Neural cell (in vitro differentiated cells): ENCODE data around the gene SGPP2. TPM values are rescaled to one million over a fixed set of nuclear protein-coding genes. Genes with fewer than 3 reads are reported as not detected.

Experiments used
- H2AFZ ChIP-seq: fragments of 200-600, 300-800 bp; sonication (generic), shearing (Covaris generic); 2 replicates; pipeline ENCODE4 v1.6.0; 2014; ENCODE audit warnings: low read depth, mild to moderate bottlenecking, antibody characterized with exemption, low read length, moderate library complexity
- H3F3A ChIP-seq: fragments of 200-600 bp; shearing (Covaris generic); 2 replicates; pipeline ENCODE4 v1.6.1; 2016; ENCODE audit warnings: mild to moderate bottlenecking, moderate library complexity, mixed read lengths, antibody characterized with exemption, low read length; ENCODE audit not compliant: insufficient read depth, poor library complexity, severe bottlenecking
- H3K27ac ChIP-seq: fragments of 200-600, 300-800 bp; sonication (generic), shearing (Covaris generic); 2 replicates; pipeline ENCODE4 v1.5.1; 2014; ENCODE audit warnings: mild to moderate bottlenecking, low read length, moderate library complexity
- H3K27me3 ChIP-seq: fragments of 300-800, 200-600 bp; sonication (generic), shearing (Covaris generic); 2 replicates; pipeline ENCODE4 v1.6.0; 2014; ENCODE audit warnings: mild to moderate bottlenecking, low read depth, low read length, moderate library complexity; ENCODE audit not compliant: insufficient read depth
- H3K36me3 ChIP-seq: fragments of 300-800, 200-600 bp; sonication (generic), shearing (Covaris generic); 2 replicates; pipeline ENCODE4 v1.5.1; 2014; ENCODE audit warnings: mild to moderate bottlenecking, antibody characterized with exemption, low read length, moderate library complexity; ENCODE audit not compliant: insufficient read depth
- H3K4me2 ChIP-seq: fragments of 300-800, 200-600 bp; sonication (generic), shearing (Covaris generic); 2 replicates; pipeline ENCODE4 v1.6.0; 2014; ENCODE audit warnings: mild to moderate bottlenecking, low read length
- H3K4me3 ChIP-seq: fragments of 300-800, 200-600 bp; sonication (generic), shearing (Covaris generic); 2 replicates; pipeline ENCODE4 v1.5.1; 2014; ENCODE audit warnings: mild to moderate bottlenecking, low read length, moderate library complexity
- H3K79me2 ChIP-seq: fragments of 200-600 bp; shearing (Covaris generic); replicated peaks from 2 replicates; pipeline ENCODE4 v1.6.0; 2014; ENCODE audit warnings: mild to moderate bottlenecking, low read length, moderate library complexity; ENCODE audit not compliant: insufficient read depth
- H3K9ac ChIP-seq: fragments of 300-800, 200-600 bp; sonication (generic), shearing (Covaris generic); 2 replicates; pipeline ENCODE4 v1.6.1; 2016; ENCODE audit warnings: mild to moderate bottlenecking, low read length, mixed read lengths
- H3K9me2 ChIP-seq: fragments of 200-600 bp; shearing (Covaris generic); 2 replicates; pipeline ENCODE4 v1.6.1; 2016; ENCODE audit warnings: mild to moderate bottlenecking, low read length, mixed read lengths; ENCODE audit not compliant: insufficient read depth
- H3K9me3 ChIP-seq: fragments of 200-600, 300-800 bp; sonication (generic), shearing (Covaris generic); 2 replicates; pipeline ENCODE4 v1.6.1; 2016; ENCODE audit warnings: mild to moderate bottlenecking, mixed run types, low read length, moderate library complexity, mixed read lengths
- H4K20me1 ChIP-seq: fragments of 200-600 bp; shearing (Covaris generic); 2 replicates; pipeline ENCODE4 v1.6.1; 2016; ENCODE audit warnings: mild to moderate bottlenecking, mixed run types; ENCODE audit not compliant: insufficient read depth
- EP300 ChIP-seq: fragments of 450-650 bp; conservative IDR thresholded peaks from 2 replicates; pipeline ENCODE4 v1.6.1; 2014; ENCODE audit warnings: antibody characterized with exemption, mild to moderate bottlenecking, moderate library complexity; ENCODE audit not compliant: poor library complexity, severe bottlenecking
- EZH2 ChIP-seq: fragments of 200-600, 300-800 bp; shearing (Covaris generic), sonication (generic); IDR thresholded peaks from 2 replicates; pipeline ENCODE4 v1.6.1; 2014; ENCODE audit warnings: antibody characterized with exemption, low read length, borderline replicate concordance, mild to moderate bottlenecking; ENCODE audit not compliant: insufficient read depth, poor library complexity, severe bottlenecking
- MXI1 ChIP-seq: fragments of 450-650 bp; conservative IDR thresholded peaks from 2 replicates; pipeline ENCODE4 v1.6.1; 2014; ENCODE audit warnings: antibody characterized with exemption, mild to moderate bottlenecking; ENCODE audit not compliant: poor library complexity, severe bottlenecking
- POLR2AphosphoS5 ChIP-seq: IDR thresholded peaks from 2 replicates; pipeline ENCODE4 v1.6.1; 2012
- RAD21 ChIP-seq: fragments of 450-650 bp; conservative IDR thresholded peaks from 2 replicates; pipeline ENCODE4 v1.6.1; 2014; ENCODE audit warnings: antibody characterized with exemption, mild to moderate bottlenecking, moderate library complexity
- SMC3 ChIP-seq: fragments of 450-650 bp; conservative IDR thresholded peaks from 2 replicates; pipeline ENCODE4 v1.6.1; 2014; ENCODE audit warnings: antibody characterized with exemption, mild to moderate bottlenecking, moderate library complexity; ENCODE audit not compliant: poor library complexity
- TAF1 ChIP-seq: IDR thresholded peaks from 2 replicates; pipeline ENCODE4 v1.6.1; 2012; ENCODE audit warnings: low read depth
- polyA plus RNA-seq: library from polyadenylated mRNA; depleted of rRNA; stranded (reverse); fragments of >200 nt; gene quantifications from 2 replicates; pipeline ENCODE4 v1.2.3, GENCODE V29; 2014
- TF ChIP-seq, protein P1 (sequence below): IDR thresholded peaks from 2 replicates; pipeline ENCODE4 v1.6.1; 2012; ENCODE audit warnings: borderline replicate concordance
- TF ChIP-seq, protein P2 (sequence below): fragments of 450-650 bp; IDR thresholded peaks from 2 replicates; pipeline ENCODE4 v1.5.1; 2014; ENCODE audit warnings: antibody characterized with exemption, mild to moderate bottlenecking, moderate library complexity; ENCODE audit not compliant: poor library complexity, severe bottlenecking

The SGPP2 gene
- polyA plus RNA-seq, 1 donor from 2014 or later = 0.38 TPM

DNA sequence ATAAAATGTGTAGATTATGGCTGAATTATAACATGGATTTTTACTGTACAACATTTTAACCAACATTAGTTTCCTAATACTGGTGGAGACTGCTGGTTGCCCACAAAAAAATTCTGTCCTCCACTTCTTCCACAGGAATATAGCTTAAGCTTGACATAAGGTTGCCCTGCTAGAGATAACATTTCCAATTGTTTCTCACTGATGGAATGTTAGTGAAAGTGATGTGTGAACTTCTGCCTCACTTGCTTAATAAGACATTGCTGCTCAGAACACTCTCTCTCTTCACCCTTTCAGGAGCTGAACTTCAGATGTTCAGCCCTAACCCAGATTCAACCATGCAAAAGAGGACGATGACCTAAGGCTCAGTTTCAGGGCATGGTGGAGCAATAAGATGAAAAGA lies 2.7 kb upstream of the SGPP2 start:
- no peak overlapping the region for H2AFZ ChIP-seq
- TF ChIP-seq, protein P1, sequence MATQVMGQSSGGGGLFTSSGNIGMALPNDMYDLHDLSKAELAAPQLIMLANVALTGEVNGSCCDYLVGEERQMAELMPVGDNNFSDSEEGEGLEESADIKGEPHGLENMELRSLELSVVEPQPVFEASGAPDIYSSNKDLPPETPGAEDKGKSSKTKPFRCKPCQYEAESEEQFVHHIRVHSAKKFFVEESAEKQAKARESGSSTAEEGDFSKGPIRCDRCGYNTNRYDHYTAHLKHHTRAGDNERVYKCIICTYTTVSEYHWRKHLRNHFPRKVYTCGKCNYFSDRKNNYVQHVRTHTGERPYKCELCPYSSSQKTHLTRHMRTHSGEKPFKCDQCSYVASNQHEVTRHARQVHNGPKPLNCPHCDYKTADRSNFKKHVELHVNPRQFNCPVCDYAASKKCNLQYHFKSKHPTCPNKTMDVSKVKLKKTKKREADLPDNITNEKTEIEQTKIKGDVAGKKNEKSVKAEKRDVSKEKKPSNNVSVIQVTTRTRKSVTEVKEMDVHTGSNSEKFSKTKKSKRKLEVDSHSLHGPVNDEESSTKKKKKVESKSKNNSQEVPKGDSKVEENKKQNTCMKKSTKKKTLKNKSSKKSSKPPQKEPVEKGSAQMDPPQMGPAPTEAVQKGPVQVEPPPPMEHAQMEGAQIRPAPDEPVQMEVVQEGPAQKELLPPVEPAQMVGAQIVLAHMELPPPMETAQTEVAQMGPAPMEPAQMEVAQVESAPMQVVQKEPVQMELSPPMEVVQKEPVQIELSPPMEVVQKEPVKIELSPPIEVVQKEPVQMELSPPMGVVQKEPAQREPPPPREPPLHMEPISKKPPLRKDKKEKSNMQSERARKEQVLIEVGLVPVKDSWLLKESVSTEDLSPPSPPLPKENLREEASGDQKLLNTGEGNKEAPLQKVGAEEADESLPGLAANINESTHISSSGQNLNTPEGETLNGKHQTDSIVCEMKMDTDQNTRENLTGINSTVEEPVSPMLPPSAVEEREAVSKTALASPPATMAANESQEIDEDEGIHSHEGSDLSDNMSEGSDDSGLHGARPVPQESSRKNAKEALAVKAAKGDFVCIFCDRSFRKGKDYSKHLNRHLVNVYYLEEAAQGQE = no peak
- TF ChIP-seq TAF1 (no peak), EP300 (no peak), POLR2AphosphoS5 (no peak), EZH2 (no peak), MXI1 (no peak), RAD21 (no peak), SMC3 (no peak)
- TF ChIP-seq, protein P2, sequence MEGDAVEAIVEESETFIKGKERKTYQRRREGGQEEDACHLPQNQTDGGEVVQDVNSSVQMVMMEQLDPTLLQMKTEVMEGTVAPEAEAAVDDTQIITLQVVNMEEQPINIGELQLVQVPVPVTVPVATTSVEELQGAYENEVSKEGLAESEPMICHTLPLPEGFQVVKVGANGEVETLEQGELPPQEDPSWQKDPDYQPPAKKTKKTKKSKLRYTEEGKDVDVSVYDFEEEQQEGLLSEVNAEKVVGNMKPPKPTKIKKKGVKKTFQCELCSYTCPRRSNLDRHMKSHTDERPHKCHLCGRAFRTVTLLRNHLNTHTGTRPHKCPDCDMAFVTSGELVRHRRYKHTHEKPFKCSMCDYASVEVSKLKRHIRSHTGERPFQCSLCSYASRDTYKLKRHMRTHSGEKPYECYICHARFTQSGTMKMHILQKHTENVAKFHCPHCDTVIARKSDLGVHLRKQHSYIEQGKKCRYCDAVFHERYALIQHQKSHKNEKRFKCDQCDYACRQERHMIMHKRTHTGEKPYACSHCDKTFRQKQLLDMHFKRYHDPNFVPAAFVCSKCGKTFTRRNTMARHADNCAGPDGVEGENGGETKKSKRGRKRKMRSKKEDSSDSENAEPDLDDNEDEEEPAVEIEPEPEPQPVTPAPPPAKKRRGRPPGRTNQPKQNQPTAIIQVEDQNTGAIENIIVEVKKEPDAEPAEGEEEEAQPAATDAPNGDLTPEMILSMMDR = no peak
- no peak overlapping the region for H3K9ac ChIP-seq
- H3K79me2 ChIP-seq = no peaks in the 10 kb centered on the region
- H3K9me2 ChIP-seq = no peaks in the 10 kb centered on the region
- no peak overlapping the region for H3K27ac ChIP-seq
- no peak overlapping the region for H3K4me2 ChIP-seq
- peaks cover 54% of the 10 kb centered on the region for H3K27me3 ChIP-seq
- no peaks in the 10 kb centered on the region for H3K36me3 ChIP-seq
- no peaks in the 10 kb centered on the region for H3F3A ChIP-seq
- no peaks in the 10 kb centered on the region for H3K9me3 ChIP-seq
- no peaks in the 10 kb centered on the region for H4K20me1 ChIP-seq
- no peak overlapping the region for H3K4me3 ChIP-seq

DNA sequence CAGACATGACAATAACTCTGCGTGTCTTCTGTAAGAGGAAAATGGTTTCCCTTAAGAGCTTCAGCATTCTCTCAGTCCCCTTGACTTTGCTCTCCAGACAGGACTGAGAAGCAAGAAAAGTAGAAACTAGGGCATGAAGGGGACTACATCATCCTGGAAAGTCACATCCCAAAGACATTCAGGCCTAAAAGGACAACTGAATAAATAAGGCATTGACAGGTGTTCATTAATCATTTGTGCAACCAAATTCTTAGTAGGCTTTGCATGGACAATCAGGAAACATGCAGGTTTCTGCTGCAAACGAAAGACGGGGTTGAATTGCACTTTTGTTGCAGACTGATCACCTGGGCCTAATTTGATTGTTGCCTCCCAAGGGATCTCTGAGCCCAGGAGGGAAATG lies 1.2 kb upstream of the SGPP2 start:
- Histone ChIP-seq H3K9ac (no peak overlapping the region), H3K27ac (no peak overlapping the region), H2AFZ (no peak overlapping the region), H4K20me1 (no peaks in the 10 kb centered on the region), H3K9me3 (no peaks in the 10 kb centered on the region), H3K27me3 (peaks cover 54% of the 10 kb centered on the region), H3K4me2 (no peak overlapping the region), H3K79me2 (no peaks in the 10 kb centered on the region), H3F3A (no peaks in the 10 kb centered on the region), H3K4me3 (no peak overlapping the region), H3K9me2 (no peaks in the 10 kb centered on the region), H3K36me3 (no peaks in the 10 kb centered on the region)
- TF ChIP-seq POLR2AphosphoS5 (no peak), MXI1 (no peak), EP300 (no peak), EZH2 (no peak), RAD21 (no peak), TAF1 (no peak), SMC3 (no peak)
- TF ChIP-seq, protein P2 = no peak
- TF ChIP-seq, protein P1 = no peak
